CD4-positive, alpha-beta T cell treated with Interleukin-15 for 1 hour (primary cell): ENCODE data around the gene ANKRD23.
A peak's percentile ranks its signal among the peaks of the same experiment; 100 is the strongest.
"Not testable (repeated sequence)": the region's sequence is repeated elsewhere in the genome, so short reads cannot be mapped to it uniquely, and the experiment has no call there.

Experiments
- DNase-seq: peaks from one replicate; pipeline ENCODE4 v3.0.0-alpha.2; 2020

ANKRD23 gene

GRCh38 chr2:96811917-96812316 is 31.9 kb downstream of the ANKRD23 start:
- DNase-seq = no peak

- no peak for DNase-seq
Observed at GRCh38 chr2:96810783-96811192, 33.0 kb downstream of the ANKRD23 start.

GRCh38 chr2:96809951-96810782 is 33.7 kb downstream of the ANKRD23 start:
- no peak for DNase-seq

- DNase-seq = no peak
Observed at GRCh38 chr2:96809216-96809882, 34.5 kb downstream of the ANKRD23 start.

- no peak for DNase-seq
Observed at GRCh38 chr2:96808176-96808837, 35.5 kb downstream of the ANKRD23 start.

- DNase-seq = no peak
Observed at GRCh38 chr2:96807127-96807471, 36.7 kb downstream of the ANKRD23 start.

GRCh38 chr2:96806468-96807126 is 37.2 kb downstream of the ANKRD23 start:
- peak; percentile 44 for DNase-seq

GRCh38 chr2:96805946-96806345 is 37.9 kb downstream of the ANKRD23 start:
- DNase-seq = not testable (repeated sequence)

GRCh38 chr2:96804986-96805385 is 38.8 kb downstream of the ANKRD23 start:
- DNase-seq = no peak

GRCh38 chr2:96802721-96803120 is 41.1 kb downstream of the ANKRD23 start:
- DNase-seq = no peak

GRCh38 chr2:96801786-96802595 is 41.8 kb downstream of the ANKRD23 start:
- no peak for DNase-seq

GRCh38 chr2:96801005-96801785 is 42.6 kb downstream of the ANKRD23 start:
- peak; percentile 67 for DNase-seq

- no peak for DNase-seq
Observed at GRCh38 chr2:96800061-96801004, 43.5 kb downstream of the ANKRD23 start.

GRCh38 chr2:96799623-96799935 is 44.2 kb downstream of the ANKRD23 start:
- DNase-seq = no peak

GRCh38 chr2:96798733-96799622 is 44.8 kb downstream of the ANKRD23 start:
- DNase-seq = no peak

GRCh38 chr2:96797066-96797625 is 46.7 kb downstream of the ANKRD23 start:
- no peak for DNase-seq

- DNase-seq = not testable (repeated sequence)
Observed at GRCh38 chr2:96796497-96796896, 47.3 kb downstream of the ANKRD23 start.

GRCh38 chr2:96795076-96795475 is 48.7 kb downstream of the ANKRD23 start:
- DNase-seq = no peak
